WI38 (cell line): Measurements from ENCODE around the gene TMEM119.
A peak's percentile ranks its signal among the peaks of the same experiment; 100 is the strongest.
"Not testable (repeated sequence)": the region's sequence is repeated elsewhere in the genome, so short reads cannot be mapped to it uniquely, and the experiment has no call there.

Experiments used
- H3K4me3 ChIP-seq: 2 replicates; pipeline ENCODE4 v1.5.1; 2011; ENCODE audit warnings: low read depth, mild to moderate bottlenecking, control low read depth, low read length
- TF ChIP-seq, protein P1 (sequence below): IDR thresholded peaks from 2 replicates; pipeline ENCODE4 v1.5.1; 2012; ENCODE audit warnings: low read depth, mild to moderate bottlenecking, control low read depth, low read length

Gene TMEM119

DNA sequence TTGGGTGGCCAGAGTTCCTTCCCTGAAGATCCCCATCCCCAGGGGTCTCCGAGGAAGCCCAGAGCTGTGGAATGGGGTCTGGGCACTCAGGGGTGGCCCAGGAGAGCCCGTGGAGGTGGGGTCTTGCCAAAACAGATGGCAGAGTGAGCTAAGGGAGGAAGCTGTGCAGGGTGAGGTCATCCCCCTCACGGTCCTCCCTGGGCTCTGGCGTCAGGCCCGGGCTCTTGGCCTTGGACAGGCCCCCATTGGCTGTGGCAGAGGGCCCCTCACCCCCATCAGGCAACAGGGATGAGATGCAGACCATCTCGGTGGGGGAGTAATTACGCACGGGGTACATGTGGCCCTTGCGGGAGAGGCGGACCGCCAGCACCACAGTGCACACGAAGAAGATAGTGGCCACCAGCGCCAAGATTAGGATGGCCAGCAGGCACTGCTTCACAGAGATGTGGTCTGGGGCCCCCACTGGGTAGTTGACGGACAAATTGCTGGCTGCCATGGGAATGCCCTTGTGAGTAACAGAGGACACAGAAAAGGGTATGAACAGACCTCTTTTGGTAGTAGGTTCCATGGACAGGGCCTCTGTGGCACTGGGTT lies 25.1 kb upstream of the TMEM119 start:
- TF ChIP-seq, protein P1, sequence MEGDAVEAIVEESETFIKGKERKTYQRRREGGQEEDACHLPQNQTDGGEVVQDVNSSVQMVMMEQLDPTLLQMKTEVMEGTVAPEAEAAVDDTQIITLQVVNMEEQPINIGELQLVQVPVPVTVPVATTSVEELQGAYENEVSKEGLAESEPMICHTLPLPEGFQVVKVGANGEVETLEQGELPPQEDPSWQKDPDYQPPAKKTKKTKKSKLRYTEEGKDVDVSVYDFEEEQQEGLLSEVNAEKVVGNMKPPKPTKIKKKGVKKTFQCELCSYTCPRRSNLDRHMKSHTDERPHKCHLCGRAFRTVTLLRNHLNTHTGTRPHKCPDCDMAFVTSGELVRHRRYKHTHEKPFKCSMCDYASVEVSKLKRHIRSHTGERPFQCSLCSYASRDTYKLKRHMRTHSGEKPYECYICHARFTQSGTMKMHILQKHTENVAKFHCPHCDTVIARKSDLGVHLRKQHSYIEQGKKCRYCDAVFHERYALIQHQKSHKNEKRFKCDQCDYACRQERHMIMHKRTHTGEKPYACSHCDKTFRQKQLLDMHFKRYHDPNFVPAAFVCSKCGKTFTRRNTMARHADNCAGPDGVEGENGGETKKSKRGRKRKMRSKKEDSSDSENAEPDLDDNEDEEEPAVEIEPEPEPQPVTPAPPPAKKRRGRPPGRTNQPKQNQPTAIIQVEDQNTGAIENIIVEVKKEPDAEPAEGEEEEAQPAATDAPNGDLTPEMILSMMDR: no peak
- no peak overlapping the region for H3K4me3 ChIP-seq

DNA sequence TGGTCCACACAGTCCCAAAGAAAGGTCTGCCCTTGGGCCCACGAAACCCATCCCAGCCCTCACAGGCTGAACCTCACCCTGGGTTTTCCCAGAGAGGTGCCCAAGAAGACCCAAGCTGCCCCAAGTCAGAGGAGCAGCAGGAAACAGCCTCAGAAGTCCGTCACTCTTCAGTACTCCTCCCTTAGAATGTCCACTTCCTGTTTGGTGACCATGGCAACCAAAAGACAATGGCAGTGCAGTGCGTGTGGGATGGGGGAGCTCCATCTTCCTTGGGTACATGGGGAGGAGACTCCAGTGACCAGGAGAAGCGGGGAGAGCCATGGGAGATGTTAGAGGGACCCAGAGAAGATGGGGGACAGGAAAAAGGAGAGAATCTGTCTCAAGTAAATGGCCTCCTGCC lies 24.5 kb upstream of the TMEM119 start:
- TF ChIP-seq, protein P1: no peak
- no peak overlapping the region for H3K4me3 ChIP-seq

DNA sequence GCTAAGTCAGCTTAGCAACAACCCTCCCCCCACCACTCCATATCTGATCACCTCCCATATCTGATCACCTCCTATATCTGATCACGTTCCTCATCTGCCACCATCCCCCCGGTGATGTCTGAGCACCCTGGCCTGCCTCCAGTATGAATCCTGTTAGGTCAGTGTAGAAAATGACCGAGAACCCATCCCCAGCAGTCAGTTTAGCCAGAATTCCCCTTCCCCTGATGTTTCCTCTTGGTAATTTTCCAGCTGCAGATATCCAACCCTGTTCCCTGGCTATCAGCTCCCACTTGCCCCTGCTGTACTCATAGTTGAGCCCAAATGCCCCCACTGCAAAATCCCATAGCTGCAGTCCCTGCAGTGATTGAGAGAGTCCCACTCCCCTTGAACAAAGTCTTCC lies 23.3 kb upstream of the TMEM119 start:
- TF ChIP-seq, protein P1: no peak
- H3K4me3 ChIP-seq: no peak overlapping the region

DNA sequence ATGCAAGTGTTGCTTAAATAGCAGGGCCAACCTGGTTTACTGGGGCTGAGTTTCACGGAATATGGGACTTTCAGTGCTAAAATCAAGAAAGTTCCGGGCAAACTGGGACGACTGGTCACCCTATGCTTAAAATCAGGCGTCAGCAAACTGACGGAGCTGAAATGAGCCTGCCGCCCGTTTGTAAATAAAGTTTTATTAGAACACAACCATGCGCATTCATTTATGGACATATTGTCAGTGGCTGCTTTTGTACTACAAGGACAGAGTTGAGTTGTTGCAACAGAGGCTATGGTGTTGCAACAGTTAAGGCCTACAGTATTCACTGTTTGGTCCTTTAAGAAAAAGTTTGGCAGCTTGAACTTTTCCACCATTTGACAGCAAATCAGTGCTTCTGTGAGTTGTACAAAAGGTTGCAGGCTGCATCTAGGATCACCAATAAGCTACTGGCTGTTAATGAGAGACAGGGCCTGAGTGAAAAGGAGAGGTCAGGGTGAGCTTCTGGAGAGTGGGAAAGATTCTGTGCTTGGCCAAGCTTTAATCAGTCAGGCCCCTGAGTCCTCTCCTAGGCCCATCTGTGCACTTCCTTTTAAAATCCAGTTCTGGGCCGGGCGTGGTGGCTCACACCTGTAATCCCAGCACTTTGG lies 22.5 kb upstream of the TMEM119 start:
- H3K4me3 ChIP-seq: no peak overlapping the region
- TF ChIP-seq, protein P1: no peak

DNA sequence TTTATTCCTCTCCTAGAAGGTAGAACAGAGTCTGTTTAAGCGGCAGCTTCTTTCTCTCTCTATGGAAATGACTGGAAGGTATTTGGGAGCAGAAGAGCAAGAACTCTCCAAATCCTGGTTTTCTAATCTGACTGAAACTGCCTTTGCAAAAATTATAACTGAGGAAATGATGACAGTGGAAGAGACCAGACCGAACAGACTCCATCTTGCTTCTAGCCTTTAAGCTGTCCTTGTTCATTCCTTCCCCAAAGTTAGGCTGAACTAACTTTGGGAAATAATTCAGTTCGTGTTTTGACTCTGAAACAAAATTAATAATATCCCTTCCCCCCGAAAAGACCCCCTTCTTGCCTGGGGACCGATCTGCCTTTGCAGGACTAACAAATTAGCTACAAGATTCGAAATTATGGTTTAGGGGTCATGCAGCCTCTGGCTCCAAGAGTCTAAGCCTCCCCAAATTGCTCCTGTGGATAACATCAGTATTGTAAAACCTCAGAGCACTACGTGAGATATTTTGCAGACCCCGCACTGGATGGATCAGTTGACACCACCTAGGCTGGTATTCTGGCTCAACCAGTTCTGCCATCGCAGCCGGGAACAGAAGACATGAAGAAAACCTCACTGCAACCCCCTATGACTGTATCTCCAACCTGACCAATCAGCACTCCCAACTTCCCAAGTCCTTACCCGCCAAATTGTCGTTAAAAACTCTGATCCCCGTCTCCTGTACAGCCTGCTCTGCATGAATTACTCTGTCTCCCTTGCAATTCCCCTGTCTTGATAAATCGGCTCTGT lies 21.7 kb upstream of the TMEM119 start:
- TF ChIP-seq, protein P1: no peak
- H3K4me3 ChIP-seq: no peak overlapping the region

DNA sequence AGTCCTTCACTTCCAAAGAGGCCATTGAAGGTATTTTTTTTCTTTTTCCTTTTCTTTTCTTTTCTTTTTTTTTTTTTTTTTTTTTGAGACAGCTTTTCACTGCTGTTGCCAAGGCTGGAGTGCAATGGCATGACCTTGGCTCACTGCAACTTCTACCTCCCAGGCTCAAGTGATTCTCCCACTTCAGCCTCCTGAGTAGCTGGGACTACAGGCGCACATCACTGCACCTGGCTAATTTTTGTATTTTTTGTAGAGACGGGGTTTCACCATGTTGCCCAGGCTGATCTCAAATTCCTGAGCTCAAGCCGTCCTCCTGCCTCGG lies 21.0 kb upstream of the TMEM119 start:
- H3K4me3 ChIP-seq: not testable (repeated sequence)

DNA sequence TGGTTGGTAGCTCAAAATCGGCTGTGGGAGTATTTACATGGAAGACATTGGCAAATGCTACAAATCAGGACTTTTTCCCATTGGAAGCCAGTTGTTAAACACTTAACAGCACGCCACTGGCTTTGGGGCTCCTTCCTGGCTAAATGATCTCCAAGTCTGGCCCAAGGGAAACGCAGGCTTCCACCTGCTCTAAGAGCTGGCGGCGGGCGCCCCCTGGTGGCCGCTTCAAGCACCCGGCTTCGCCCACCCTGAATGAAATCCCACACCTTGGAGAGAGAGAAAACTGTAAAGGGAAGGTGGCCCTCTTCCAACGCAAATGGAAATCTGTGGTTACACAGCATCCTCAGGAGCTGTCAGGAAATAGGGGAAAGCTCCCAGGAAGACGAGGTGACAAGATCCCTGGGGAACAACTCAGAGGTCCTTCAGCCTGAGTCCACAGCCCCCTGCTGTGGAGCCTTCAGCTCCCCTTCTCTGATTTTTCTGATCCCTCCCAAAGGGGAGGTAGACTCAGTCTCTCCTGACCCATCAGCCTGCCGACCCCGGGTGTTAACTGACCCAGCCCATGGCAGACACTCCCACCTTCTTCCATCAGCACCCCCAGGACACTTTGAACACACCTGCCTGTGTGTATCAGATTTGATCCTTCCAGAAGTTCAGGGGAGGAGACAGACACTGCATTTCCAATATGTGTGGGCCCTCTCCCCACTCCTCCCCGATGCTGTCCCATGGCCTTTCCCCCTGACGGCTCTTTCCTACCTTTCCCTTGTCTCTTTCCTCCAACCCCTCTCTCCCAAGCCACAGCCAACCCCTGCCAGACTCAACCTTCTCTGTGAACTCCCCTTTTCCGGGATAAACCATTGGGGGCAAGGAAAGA lies 20.4 kb upstream of the TMEM119 start:
- no peak overlapping the region for H3K4me3 ChIP-seq
- TF ChIP-seq, protein P1: peak; percentile 90
